Natural killer cell (primary cell): ENCODE measurements around the gene AEN. TPM values are rescaled to one million over a fixed set of nuclear protein-coding genes. Genes with fewer than 3 reads are reported as not detected.
A peak's percentile ranks its signal among the peaks of the same experiment; 100 is the strongest.

Source experiments
- ATAC-seq, 3 donors: fragments of 150-1000 bp in 2 of 3; fragments of 200-7000 bp in 1 of 3; cut with Tn5 transposase; 1 replicate in 1 of 3; 2 replicates in 2 of 3; pipeline ENCODE4 v1.10.0; 2021; ENCODE audit warnings: mild to moderate bottlenecking in 2 of 3, moderate library complexity in 2 of 3
- DNase-seq, 2 donors: peaks; one replicate each; pipeline versions ENCODE4 v3.0.0 to v3.0.0-alpha.2; 2013 to 2021; ENCODE audit warnings: mixed read lengths in 1 of 2
- H3K27ac ChIP-seq: one replicate; pipeline ENCODE4 v1.5.1; 2013; ENCODE audit warnings: mild to moderate bottlenecking, low read length
- H3K27me3 ChIP-seq: one replicate; pipeline ENCODE4 v1.6.1; 2013; ENCODE audit warnings: low read length; ENCODE audit not compliant: control insufficient read depth, insufficient read depth
- H3K36me3 ChIP-seq: one replicate; pipeline ENCODE4 v1.6.1; 2013; ENCODE audit warnings: low read length; ENCODE audit not compliant: control insufficient read depth, insufficient read depth
- H3K4me1 ChIP-seq: one replicate; pipeline ENCODE4 v1.6.1; 2013; ENCODE audit warnings: low read length; ENCODE audit not compliant: control insufficient read depth, insufficient read depth
- H3K4me3 ChIP-seq: one replicate; pipeline ENCODE4 v1.5.1; 2013; ENCODE audit warnings: low read length
- H3K9me3 ChIP-seq: one replicate; pipeline ENCODE4 v1.6.1; 2013; ENCODE audit warnings: low read length; ENCODE audit not compliant: control insufficient read depth, insufficient read depth
- H3K27ac Mint-ChIP-seq, 2 donors: one replicate each; pipeline ENCODE4 v1.8.0; 2022; ENCODE audit warnings: mild to moderate bottlenecking in 2 of 2, mixed read lengths in 2 of 2, moderate library complexity in 1 of 2
- H3K27me3 Mint-ChIP-seq, 2 donors: one replicate each; pipeline ENCODE4 v1.8.0; 2022; ENCODE audit warnings: low read depth in 2 of 2, mixed read lengths in 2 of 2
- H3K36me3 Mint-ChIP-seq: one replicate; pipeline ENCODE4 v1.8.0; 2022; ENCODE audit warnings: mixed read lengths
- H3K4me1 Mint-ChIP-seq, 2 donors: one replicate each; pipeline ENCODE4 v1.8.0; 2022; ENCODE audit warnings: mixed read lengths in 2 of 2
- H3K4me3 Mint-ChIP-seq: one replicate; pipeline ENCODE4 v1.8.0; 2022; ENCODE audit warnings: mild to moderate bottlenecking, moderate library complexity, mixed read lengths
- H3K9me3 Mint-ChIP-seq, 2 donors: one replicate each; pipeline ENCODE4 v1.8.0; 2022; ENCODE audit warnings: mixed read lengths in 2 of 2
- WGBS: methylation state at CpG from one replicate; pipeline ENCODE4 v1.1.7; 2013; ENCODE audit warnings: missing lambda C conversion rate; ENCODE audit not compliant: insufficient coverage; 5-methylcytosine and 5-hydroxymethylcytosine counted together
- intact Hi-C: fragments of 100-400 bp; cut with micrococcal nuclease; formaldehyde crosslinking; loops from one replicate; pipeline ENCODE4 v1.14.2; 2022
- total RNA-seq, 4 donors: library from RNA; stranded (reverse); fragments of 120-200 nt in 1 of 4; gene quantifications; one replicate each; pipeline versions ENCODE4 v1.2.3 to v1.2.4, GENCODE V29; 2013 to 2022
- TF ChIP-seq, protein P1 (sequence below): fragments of 200-600 bp; IDR thresholded peaks from one replicate; pipeline ENCODE4 v1.8.0; 2022; ENCODE audit warnings: antibody characterized with exemption

AEN gene
- total RNA-seq, 3 donors from 2014 or later (not counting 1 experiment from before 2014, with no cell fraction given) = 19.9 to 26.9 (median 20.9) TPM

DNA sequence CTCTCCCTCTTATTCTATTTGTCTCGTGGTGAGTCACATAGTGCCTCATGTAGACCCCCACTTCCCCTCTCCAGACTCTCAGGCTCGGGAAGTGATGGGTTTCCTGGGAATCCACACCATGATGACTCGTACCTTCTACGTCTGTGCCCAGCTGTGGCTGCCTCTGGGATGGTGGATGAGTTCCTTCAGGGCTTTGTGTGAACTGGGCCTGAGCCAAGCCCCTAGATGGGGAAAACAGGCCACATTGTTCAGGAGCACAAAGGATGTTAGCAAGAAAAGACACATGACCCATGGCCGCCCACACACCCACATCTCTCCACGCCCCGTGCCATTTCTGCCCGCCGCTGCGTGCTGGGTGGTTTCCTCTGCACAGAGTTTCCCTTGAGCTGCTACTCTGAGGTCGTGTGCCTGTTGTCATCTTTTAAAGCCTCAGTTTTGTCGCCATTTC, 28.2 kb downstream of the AEN start:
- H3K27ac Mint-ChIP-seq = peak overlapping the region; percentile 87 to 95
- H3K36me3 Mint-ChIP-seq = peaks cover 6% of the 10 kb centered on the region
- ATAC-seq (peak; percentile 80 to 93 (median 91)), DNase-seq (peak; percentile 67 to 79)
- 13% methylated on average over 10 of the region's 12 CpGs for WGBS
- Histone ChIP-seq H3K36me3 (peaks cover 47% of the 10 kb centered on the region), H3K4me1 (peaks cover 62% of the 10 kb centered on the region), H3K27ac (peak overlapping the region; percentile 95), H3K9me3 (no peaks in the 10 kb centered on the region), H3K4me3 (no peak overlapping the region), H3K27me3 (no peaks in the 10 kb centered on the region)
- H3K4me3 Mint-ChIP-seq = peak overlapping the region; percentile 21
- peaks cover 52 to 62% of the 10 kb centered on the region in 2 donors for H3K4me1 Mint-ChIP-seq
- no peaks in the 10 kb centered on the region for H3K9me3 Mint-ChIP-seq
- TF ChIP-seq, protein P1, sequence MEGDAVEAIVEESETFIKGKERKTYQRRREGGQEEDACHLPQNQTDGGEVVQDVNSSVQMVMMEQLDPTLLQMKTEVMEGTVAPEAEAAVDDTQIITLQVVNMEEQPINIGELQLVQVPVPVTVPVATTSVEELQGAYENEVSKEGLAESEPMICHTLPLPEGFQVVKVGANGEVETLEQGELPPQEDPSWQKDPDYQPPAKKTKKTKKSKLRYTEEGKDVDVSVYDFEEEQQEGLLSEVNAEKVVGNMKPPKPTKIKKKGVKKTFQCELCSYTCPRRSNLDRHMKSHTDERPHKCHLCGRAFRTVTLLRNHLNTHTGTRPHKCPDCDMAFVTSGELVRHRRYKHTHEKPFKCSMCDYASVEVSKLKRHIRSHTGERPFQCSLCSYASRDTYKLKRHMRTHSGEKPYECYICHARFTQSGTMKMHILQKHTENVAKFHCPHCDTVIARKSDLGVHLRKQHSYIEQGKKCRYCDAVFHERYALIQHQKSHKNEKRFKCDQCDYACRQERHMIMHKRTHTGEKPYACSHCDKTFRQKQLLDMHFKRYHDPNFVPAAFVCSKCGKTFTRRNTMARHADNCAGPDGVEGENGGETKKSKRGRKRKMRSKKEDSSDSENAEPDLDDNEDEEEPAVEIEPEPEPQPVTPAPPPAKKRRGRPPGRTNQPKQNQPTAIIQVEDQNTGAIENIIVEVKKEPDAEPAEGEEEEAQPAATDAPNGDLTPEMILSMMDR = no peak
- no peaks in the 10 kb centered on the region for H3K27me3 Mint-ChIP-seq
- intact Hi-C loops = no loop called here

DNA sequence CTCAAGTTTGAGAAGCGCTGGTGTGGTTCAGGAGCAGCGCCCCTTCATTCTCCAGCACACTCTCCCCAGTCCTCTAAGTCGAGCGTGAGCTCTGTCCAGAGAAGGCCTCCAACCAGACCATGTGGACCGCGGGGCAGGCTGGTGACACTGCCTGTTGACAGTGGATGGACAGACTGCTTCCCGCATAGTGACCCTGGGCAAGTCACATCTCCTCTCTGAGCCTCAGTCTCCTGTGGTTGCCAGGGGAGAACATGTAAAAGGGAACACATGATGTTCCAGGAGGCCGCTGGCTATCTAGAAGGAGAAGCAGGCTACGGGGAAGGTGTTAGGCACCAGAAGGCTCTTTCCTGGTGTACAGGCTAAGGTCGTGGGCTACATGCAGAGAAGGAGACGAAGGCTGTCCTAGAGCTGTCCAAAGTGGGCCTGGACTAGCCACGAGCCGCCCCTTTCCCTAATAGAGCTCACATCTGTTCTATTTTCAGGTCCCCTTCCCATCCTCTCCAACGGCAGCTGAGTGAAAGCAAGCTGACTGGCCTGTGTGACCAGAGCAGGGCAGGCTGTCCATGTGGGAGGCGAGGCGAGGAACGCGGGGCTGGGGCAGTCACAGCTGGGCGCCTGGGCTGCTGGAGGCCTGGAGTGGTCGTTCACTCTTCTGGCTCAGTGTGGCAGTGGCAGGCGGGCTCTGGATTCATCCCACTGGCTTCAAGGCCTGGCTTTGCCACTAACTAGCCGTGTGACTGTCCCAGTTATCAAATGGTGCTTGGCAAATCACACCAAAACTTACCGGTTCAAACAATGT, 28.8 kb downstream of the AEN start:
- intact Hi-C loops = no loop called here
- WGBS = 84% methylated on average over 23 of the region's 23 CpGs
- Mint-ChIP-seq H3K27me3 (no peaks in the 10 kb centered on the region), H3K4me3 (peak overlapping the region; percentile 21), H3K36me3 (peaks cover 6% of the 10 kb centered on the region), H3K27ac (peak overlapping the region; percentile 87 to 95), H3K4me1 (peaks cover 51 to 61% of the 10 kb centered on the region in 2 donors), H3K9me3 (no peaks in the 10 kb centered on the region)
- H3K27ac ChIP-seq = peak overlapping the region; percentile 95
- TF ChIP-seq, protein P1 = no peak
- H3K4me3 ChIP-seq = no peak overlapping the region
- no peaks in the 10 kb centered on the region for H3K9me3 ChIP-seq
- H3K27me3 ChIP-seq = no peaks in the 10 kb centered on the region
- peaks cover 43% of the 10 kb centered on the region for H3K36me3 ChIP-seq
- DNase-seq = peak in 1 of 2 donors; percentile 21
- peaks cover 63% of the 10 kb centered on the region for H3K4me1 ChIP-seq
- no peak for ATAC-seq

DNA sequence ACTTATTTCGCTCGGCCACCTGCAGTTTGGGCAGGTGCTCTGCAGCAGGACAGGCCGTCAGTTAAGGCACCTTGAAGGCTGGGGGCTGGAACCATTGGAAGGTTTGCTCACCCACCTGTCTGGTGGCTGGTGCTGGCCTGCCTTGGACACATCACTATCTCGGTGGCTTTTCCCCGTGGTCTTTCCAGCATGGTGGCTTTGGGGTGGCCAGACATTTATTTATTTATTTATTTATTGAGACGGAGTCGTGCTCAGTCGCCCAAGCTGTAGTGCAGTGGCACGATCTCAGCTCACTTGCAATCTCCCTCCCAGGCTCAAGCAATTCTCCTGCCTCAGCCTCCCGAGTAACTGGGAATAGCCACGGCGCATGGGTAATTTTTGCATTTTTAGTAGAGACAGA, 29.4 kb downstream of the AEN start:
- H3K4me1 Mint-ChIP-seq = peaks cover 45 to 61% of the 10 kb centered on the region in 2 donors
- TF ChIP-seq, protein P1 = no peak
- DNase-seq = peak in 1 of 2 donors; percentile 6
- no peak for ATAC-seq
- 97% methylated on average over 12 of the region's 12 CpGs for WGBS
- H3K9me3 Mint-ChIP-seq = no peaks in the 10 kb centered on the region
- H3K4me3 Mint-ChIP-seq = no peak overlapping the region
- Histone ChIP-seq H3K4me1 (peaks cover 65% of the 10 kb centered on the region), H3K27me3 (no peaks in the 10 kb centered on the region), H3K4me3 (no peak overlapping the region), H3K27ac (peak overlapping the region; percentile 95), H3K36me3 (peaks cover 41% of the 10 kb centered on the region), H3K9me3 (no peaks in the 10 kb centered on the region)
- H3K27ac Mint-ChIP-seq = peak overlapping the region; percentile 41 to 95
- H3K27me3 Mint-ChIP-seq = no peaks in the 10 kb centered on the region
- intact Hi-C loops = no loop called here
- peaks cover 6% of the 10 kb centered on the region for H3K36me3 Mint-ChIP-seq
